GM18909 (cell line): ENCODE results near the gene LRP1.
A peak's percentile ranks its signal among the peaks of the same experiment; 100 is the strongest.

Source experiments
- ATAC-seq: cut with Tn5 transposase; IDR thresholded peaks from one replicate; pipeline ENCODE4 v1.9.1; 2021; ENCODE audit warnings: mild to moderate bottlenecking; ENCODE audit not compliant: unreplicated experiment, poor library complexity

The LRP1 gene

DNA sequence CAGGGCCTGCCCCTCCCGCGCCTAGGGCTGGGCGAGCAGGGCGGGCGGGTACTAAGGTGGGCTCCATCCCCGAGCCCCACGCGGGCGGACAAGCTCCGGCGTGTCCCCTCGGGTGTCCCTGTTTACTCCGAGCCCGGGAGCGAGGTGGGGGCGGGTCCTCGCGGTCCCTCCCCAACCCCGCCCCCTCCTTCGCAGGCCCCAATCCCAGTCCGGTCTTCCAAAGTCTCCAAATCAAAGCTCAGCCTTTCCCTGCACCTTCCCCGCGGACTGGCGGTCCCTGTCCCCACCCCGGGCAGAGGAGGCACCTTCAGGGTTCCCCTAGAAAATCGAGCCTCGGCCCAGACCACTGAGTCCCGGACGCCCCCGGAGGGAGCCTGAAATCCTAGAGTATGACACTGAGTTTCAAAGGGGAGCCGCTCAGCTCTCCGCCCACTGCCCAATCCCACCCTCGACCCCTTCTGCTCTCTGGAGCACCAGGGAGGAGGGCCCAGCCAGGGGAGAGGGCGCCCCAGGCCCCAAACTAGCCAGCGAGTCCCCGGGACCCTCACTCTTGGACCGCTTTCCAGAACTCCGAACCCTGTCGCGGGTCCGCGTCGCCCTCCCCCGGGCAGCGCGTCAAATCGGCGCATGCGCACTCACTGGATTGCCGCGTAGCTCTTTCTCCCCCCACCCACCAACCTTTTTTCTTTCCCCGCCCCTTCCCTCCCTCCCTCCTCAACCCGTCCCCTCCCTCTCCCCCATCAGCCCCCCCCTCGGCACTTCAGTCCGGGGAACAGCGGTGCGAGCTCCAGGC is at the start of gene LRP1:
Gene LRP1 (plus strand): TSS at position 758 of the 793 bp plus-strand sequence. CDS start 482 bp downstream, outside the sequence.
- ATAC-seq: no peak

DNA sequence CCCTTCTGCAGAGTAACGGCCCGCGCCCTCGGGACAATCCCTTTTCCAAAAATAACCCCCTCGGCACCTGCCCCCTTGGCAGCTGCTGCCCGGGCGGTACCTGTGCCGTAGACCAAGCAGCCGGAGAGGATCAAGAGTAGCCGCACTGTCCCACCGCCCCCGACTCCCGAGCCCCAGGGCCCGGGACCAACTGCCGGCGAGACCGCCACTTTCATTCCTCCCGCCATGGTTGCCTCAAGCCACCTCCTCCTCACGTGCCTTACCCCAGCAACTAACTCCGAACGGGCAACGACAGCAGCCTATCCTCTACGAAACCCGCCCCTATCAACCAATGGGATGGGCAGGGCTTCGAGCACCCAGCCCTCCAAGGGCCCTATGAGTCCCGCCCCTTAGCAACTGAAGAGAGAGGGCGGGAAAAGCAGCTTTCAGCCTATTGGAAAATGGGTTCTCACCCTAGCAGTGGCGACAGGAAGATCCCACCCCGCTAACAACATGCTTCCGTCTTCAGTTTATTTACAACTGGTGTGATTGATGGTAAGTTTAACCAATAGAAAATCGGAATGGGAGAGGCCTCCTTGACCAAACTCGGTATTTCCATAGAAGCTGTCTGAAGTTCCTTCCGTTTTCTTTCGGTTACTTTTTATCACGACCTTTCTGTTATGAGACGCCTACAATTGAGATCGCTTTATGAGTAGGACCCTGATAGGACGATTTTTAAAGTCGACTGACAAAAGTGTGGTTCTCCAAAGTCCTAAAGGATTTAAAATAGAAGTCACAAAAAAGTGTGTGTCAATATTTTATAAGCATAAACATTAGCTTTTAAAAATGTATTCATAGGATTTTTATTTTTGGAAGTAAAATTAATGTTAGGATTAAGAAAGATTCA is 49.5 kb upstream of the LRP1 start, which contains the start of gene NEMP1:
Gene NEMP1 (minus strand): TSS at position 273 of the 886 bp plus-strand sequence. CDS start 46 bp downstream, at position 227.
- peak; percentile 97 for ATAC-seq

DNA sequence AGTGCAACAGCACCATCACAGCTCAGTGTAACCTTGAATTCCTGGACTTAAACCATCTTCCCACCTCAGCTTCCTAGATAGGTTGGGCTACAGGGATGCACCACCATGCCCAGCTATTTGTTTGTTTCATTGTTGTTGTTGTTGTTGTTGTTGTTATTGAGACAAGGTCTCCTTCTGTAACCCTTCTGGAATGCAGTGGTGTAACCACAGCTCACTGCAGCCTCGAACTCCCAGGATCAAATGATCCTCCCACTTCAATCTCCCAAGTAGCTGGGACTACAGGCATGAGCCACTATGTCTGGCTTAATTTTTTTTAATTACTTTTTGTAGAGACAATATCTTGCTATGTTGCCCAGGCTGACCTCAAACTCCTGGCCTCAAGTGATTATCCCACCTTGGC is 48.5 kb upstream of the LRP1 start:
- no peak for ATAC-seq

DNA sequence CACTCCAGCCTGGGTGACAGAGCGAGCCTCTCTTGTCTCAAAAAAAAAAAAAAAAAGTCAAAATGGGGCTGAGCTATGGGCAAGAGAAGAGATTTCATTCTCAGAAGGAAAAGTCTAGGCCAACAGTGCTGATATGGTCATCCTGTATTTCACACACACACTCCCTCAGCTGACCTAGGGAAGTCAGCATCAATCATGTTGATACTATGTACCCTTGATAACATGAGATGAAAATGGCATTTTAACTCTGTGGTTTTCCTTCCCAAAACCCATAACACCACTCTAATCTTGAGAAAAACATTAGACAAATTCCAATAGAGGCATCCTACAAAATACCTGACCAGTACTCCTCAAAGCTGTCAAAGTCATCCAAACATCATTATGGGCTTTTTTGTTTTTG is 47.4 kb upstream of the LRP1 start:
- ATAC-seq: no peak

DNA sequence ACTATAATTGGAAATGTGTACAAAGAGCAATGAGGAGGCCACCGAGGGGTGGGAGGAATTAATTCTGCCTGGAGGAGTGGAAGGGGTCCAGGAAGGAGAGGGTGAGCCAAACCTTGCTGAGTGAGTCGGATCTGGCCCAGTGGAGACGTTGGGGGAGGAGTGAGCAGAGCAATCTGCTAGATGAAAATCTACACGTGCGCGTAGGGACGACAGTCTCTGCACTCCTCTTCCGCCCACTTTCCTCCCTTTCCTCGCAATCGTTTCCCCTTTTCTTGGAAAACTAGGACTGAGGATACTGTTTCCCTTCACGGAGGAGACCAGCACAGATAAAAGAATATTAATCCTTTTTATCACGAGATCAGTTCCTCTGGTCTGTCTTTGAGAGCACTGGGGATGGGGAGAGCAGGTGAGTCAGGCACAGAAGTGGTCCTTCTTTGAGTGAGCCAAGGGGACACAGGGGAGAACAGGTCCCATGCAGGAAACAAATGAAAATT is 42.2 kb upstream of the LRP1 start:
- ATAC-seq: no peak

DNA sequence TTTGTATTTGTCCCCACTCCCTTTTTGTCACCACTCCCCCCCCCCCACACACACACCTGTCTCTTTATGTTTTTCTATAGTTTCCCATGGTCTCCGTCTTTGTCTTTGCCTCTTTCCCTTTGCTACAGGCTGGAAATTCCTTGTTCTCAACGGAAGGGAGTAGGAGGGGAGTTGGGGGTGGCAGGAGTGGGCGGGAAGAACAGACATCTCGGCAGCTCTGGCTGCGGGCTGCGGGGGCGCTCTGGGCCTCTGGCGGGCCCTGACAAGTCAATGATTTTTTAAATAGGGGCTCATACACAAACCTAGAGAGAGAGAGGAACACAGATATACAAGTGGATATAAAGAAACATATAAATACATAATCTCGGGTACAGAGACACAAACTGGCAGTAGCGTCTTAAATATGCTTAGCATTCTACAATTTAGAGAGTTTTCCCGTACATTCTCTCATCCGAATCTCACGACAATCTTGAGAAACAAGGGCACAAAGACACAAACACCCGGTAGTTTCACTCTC is 41.7 kb upstream of the LRP1 start:
- ATAC-seq: no peak

DNA sequence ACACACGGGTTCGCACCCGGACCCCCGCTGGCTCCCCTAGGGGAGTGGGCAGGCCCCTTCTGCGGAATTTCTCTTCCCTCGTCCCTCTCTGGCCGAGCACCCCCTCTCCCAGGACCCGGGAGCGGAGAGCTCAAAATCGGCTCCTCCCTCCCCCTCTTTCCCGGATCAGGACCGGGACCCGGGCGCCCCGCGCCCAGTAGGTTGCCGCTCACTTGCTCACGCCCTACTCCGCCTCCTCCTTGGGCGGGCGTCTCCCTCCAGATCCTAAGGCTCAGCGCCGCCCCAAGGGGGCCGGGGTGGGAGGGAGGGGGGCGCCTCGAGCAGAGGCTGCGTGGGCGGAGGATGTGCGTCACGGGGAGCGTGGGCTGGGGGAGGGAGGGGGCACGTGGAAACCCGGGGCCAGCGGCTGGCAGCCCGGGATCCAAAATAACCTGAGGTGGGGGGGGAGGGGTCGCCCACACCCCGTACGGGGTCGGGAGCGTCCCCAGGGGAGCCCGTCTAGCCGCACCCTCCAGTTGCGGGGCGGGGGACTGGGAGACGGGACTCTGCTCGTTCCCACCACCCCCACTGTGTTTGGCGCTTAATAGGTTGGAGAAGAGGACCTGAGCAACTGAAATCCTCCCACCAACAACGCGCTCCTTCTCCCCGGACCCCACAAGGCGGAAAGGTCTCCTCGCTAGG is 41.1 kb upstream of the LRP1 start:
- peak; percentile 42 for ATAC-seq

DNA sequence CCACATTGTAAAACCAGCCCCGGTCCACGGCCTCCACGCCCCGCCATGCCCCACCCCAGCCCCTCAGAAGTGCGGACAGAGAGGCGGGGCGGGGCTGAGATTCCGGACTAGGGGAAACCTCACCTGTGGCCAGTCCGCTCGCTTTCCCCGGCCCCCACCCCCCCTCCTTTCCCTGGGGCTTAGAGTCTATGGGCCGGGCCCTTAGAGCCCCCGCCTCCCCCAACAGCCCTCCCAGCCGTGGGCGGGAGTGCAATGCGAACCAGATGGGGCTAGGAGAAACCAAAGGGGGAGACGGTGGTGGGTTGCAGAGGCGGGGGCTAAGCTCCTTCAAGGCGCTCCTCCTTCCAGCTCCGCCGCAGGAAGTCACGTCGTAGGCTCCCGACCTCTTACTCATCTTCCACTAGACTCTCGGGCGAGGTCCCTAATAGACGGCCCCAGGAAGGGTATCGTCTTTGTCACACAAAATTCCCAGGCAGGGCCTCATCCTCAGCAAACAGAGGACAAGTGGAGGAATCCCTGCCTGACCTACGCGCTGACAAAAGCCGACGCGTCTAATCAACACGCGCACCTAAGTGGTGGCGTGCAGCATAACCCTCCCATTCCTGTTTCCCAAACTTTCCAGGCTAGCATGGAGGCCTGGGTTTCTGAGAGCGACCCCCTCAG is 40.5 kb upstream of the LRP1 start:
- peak; percentile 29 for ATAC-seq

DNA sequence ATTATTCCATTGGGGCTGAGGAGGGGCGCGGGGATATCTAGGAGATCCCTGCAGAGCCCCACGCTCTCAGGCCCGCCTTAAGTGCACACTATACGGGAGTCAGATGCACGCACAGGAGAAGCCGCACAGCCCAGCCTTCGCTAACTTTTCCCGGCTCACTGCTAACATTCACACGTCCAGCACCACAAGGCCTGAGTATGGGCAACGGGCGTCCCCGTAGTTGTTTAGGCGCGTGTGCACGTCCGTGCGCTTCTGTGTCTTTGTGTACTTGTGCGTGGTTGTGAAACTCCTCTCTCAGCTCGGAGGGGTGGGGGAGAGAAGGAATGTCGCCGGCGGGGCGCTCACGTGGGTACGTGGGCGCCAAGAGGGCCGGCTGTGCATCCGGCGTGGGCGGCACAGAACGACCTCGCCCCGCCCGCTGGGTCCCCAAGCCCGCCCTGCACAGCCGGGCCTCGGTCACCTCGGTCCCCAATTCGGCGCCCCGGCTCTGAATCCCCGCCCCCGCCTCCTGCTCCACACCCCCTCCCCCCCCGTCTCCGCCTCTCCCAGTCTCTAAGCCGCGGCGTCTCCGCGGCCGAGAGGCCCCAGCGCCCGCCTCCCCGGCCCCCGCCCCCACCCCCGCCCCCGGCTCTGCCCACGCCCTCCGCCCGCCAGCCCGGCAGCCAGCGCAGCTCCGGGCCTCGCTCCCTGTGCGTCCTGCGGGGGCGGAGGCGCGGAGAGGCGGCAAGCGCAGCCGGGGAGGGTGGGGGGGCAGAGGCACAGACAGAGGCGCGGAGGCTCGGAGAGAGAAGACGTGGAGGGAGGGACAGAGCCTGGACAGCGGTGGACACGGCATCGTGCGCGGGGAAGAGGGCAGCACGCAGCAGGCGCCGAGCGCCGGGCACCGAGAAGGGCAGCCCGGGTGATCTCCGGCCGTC is 39.7 kb upstream of the LRP1 start, which contains the start of gene NAB2:
Gene NAB2 (plus strand): TSS at position 761 of the 917 bp plus-strand sequence. CDS start 158 bp downstream, outside the sequence.
- peak; percentile 62 for ATAC-seq

DNA sequence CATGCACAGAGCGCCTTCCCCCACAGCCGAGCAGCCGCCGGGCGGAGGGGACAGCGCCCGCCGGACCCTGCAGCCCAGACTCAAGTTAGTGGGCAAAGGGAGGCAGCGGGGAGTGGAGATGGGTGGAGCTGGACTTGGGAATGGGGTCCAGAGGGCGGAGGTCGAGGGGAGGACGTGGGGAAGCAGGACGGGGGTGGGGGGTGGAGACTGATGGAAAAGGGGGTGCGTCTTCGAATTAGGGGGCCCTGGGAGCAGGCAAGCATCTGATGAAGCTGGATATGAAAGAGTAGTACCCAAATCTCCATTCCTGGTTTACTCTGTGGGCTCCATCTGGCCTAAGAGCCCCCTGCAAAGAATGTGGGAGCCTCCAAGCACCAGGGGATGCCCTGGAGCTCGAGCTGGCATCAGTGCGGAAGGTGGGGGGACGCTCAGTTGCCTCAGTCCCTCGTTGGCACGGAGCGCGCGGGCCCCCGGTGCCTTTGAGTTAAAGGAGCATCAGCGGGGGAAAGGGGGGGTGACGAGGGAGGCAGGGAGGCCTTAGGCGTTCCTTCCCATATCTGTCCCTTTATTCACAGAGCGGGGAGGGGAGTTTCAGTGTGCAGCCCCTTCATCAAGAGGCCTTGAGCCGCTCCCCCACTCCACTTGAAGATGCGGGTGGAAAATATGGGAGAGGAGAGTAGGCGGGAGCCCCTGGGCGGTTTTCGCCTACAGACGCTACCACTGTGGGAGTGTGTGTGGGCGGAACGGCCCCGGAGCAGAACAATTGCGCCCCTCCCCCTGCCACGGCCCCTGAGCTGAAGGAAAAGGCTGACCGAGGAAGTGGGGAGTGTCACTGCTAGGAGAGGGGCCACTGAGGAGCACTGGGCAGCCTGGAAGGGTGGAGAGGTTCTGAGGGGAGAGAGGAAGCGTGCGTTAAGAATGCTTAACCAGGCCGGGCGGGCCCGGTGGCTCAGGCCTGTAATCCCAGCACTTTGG is 38.7 kb upstream of the LRP1 start:
- no peak for ATAC-seq

DNA sequence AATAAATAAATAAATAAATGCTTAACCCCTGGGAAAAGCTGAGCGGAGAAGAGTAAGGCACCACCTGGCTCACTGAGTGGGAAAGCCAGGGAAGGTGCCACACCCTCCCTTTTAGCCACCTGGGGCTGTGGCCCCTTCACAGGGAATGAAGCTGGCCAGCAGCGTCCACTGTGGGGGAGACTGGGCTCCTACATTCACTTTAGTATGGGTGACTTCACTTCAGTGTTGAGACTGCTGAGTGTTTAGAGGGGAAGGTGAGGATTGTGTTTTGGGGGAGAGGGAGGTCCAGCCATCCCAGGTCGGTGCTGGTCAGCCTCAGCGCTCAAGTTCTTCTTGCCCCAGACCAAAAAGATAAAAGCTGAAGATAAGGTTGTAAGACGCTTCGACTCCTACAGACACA is 37.8 kb upstream of the LRP1 start:
- no peak for ATAC-seq

DNA sequence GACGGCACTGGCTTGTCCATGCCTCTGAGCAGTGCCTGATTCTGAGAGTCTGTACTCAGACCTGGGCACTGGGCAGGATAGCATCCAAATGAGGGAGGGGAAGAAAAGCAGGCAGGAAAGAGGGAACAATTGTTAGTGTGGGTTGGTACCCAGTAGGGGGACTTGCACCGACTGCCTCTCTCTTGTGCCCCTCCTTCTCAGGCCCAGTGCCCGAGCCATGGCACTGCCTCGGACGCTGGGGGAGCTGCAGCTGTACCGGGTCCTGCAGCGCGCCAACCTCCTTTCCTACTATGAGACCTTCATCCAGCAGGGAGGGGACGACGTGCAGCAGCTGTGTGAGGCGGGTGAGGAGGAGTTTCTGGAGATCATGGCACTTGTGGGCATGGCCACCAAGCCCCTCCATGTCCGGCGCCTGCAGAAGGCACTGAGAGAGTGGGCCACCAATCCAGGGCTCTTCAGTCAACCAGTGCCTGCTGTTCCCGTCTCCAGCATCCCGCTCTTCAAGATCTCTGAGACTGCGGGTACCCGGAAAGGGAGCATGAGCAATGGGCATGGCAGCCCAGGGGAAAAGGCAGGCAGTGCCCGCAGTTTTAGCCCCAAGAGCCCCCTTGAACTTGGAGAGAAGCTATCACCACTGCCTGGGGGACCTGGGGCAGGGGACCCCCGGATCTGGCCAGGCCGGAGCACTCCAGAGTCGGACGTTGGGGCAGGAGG is 37.2 kb upstream of the LRP1 start:
- no peak for ATAC-seq

DNA sequence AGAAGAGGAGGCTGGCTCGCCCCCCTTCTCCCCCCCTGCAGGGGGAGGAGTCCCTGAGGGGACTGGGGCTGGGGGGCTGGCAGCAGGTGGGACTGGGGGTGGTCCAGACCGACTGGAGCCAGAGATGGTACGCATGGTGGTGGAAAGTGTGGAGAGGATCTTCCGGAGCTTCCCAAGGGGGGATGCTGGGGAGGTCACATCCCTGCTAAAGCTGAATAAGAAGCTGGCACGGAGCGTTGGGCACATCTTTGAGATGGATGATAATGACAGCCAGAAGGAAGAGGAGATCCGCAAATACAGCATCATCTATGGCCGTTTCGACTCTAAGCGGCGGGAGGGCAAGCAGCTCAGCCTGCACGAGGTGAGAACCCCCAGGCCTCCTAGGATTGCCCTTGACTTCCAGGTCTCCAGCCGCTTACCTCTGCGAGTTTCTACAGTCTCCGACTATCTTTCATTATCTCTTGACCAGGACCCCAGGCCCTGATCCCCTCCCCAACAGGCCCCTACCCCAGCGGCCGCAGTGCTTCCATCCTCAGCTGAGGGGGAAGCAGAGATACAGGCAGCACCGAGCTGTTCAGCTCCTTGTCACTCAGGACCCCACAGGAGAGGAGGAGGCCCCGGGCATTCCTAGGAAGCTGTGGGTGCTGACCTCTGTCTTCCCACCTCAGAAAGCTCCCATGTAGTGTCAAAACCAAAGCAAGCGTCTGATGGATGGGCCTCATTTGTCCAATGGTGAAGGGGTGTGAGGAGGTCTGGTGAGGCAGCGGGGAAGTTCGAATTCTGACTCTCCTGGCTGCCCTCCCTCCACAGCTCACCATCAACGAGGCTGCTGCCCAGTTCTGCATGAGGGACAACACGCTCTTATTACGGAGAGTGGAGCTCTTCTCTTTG is 36.4 kb upstream of the LRP1 start:
- ATAC-seq: no peak

DNA sequence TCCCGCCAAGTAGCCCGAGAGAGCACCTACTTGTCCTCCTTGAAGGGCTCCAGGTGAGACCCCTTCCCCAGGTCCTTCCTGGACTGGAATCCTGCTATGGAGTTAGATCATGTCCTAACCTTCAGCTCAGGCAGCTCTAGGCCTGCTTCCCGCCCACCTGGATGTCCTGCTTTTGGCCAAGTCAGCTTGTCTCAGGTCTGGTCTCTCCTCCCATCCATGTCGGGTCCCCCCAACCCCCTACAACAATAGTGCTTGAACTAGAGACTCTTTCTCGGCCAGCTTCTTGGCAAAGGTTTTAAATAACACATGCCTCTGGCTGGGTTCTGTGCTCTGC is 35.8 kb upstream of the LRP1 start:
- no peak for ATAC-seq

DNA sequence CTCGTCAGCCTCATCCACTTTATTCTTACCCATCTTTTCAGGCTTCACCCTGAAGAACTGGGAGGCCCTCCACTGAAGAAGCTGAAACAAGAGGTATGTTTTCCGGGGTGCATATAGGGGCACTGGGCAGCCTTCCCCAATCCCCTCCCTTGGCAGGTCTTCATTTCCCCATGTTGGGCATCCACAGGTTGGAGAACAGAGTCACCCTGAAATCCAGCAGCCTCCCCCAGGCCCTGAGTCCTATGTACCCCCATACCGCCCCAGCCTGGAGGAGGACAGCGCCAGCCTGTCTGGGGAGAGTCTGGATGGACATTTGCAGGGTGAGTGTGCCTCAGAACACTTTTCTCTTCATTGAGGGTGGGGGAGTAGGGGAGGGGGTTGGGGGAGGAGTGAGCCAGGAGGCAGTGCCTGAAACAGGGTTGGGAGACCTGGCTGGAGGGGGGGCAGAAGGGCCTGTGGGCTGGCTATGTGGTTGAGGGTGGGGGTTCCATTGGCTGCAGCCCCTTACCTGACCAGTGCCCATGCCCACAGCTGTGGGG is 35.3 kb upstream of the LRP1 start:
- ATAC-seq: no peak
